GM12878 (cell line): ENCODE measurements around the gene APPBP2. TPM values are rescaled to one million over a fixed set of nuclear protein-coding genes. Genes with fewer than 3 reads are reported as not detected.

Source experiments
- BHLHE40 ChIP-seq, 2 experiments: fragments of 450-650 bp in 1 of 2; IDR thresholded peaks; 2 replicates each; pipeline ENCODE4 v1.6.1; 2011 to 2017; ENCODE audit warnings: low read depth in 2 of 2, borderline replicate concordance in 1 of 2, improper control_type of control experiment in 1 of 2, low read length in 1 of 2, mild to moderate bottlenecking in 1 of 2
- CHD2 ChIP-seq: IDR thresholded peaks from 2 replicates; pipeline ENCODE4 v1.6.1; 2011; ENCODE audit warnings: low read depth, low read length, improper control_type of control experiment, borderline replicate concordance
- E2F8 ChIP-seq: fragments of 450-650 bp; IDR thresholded peaks from 2 replicates; pipeline ENCODE4 v1.6.1; 2018; ENCODE audit warnings: mild to moderate bottlenecking, low read depth, moderate library complexity; ENCODE audit not compliant: partially characterized antibody
- EED ChIP-seq: sonication (generic); IDR thresholded peaks from 2 replicates; pipeline ENCODE4 v1.6.1; 2016; ENCODE audit warnings: antibody characterized with exemption, low read depth
- GABPA ChIP-seq: IDR thresholded peaks from 2 replicates; pipeline ENCODE4 v1.6.1; 2014; ENCODE audit warnings: antibody characterized with exemption, low read depth, mild to moderate bottlenecking, inconsistent platforms
- GATAD2B ChIP-seq: fragments of 450-650 bp; conservative IDR thresholded peaks from 2 replicates; pipeline ENCODE4 v1.6.1; 2017; ENCODE audit warnings: low read depth, mild to moderate bottlenecking, moderate library complexity
- HDGF ChIP-seq: fragments of 450-650 bp; IDR thresholded peaks from 2 replicates; pipeline ENCODE4 v1.6.1; 2016; ENCODE audit warnings: antibody characterized with exemption
- IRF4 ChIP-seq: IDR thresholded peaks from 2 replicates; pipeline ENCODE4 v1.6.1; 2011; ENCODE audit warnings: low read depth, low read length
- NFXL1 ChIP-seq: fragments of 450-650 bp; IDR thresholded peaks from 2 replicates; pipeline ENCODE4 v1.6.1; 2017; ENCODE audit warnings: antibody characterized with exemption, mild to moderate bottlenecking, borderline replicate concordance
- POU2F2 ChIP-seq: IDR thresholded peaks from 3 replicates; pipeline ENCODE4 v1.6.1; 2011; ENCODE audit warnings: low read depth, mild to moderate bottlenecking, low read length, borderline replicate concordance
- RCOR1 ChIP-seq: conservative IDR thresholded peaks from 2 replicates; pipeline ENCODE4 v1.6.1; 2012; ENCODE audit warnings: low read depth, low read length, improper control_type of control experiment
- SMARCA5 ChIP-seq: fragments of 450-650 bp; IDR thresholded peaks from 2 replicates; pipeline ENCODE4 v1.6.1; 2017; ENCODE audit warnings: mild to moderate bottlenecking
- SREBF1 ChIP-seq: IDR thresholded peaks from 2 replicates; pipeline ENCODE4 v1.6.1; 2012; ENCODE audit warnings: mild to moderate bottlenecking, low read length
- STAT1 ChIP-seq: fragments of 450-650 bp; conservative IDR thresholded peaks from 2 replicates; pipeline ENCODE4 v1.6.1; 2014; ENCODE audit warnings: antibody characterized with exemption, mild to moderate bottlenecking
- TBL1XR1 ChIP-seq: IDR thresholded peaks from 2 replicates; pipeline ENCODE4 v1.6.1; 2012; ENCODE audit warnings: low read depth, low read length, improper control_type of control experiment
- ZNF274 ChIP-seq: IDR thresholded peaks from one replicate; pipeline ENCODE4 v1.8.0; 2011; ENCODE audit not compliant: insufficient read length, insufficient read depth
- ZNF687 ChIP-seq: fragments of 450-650 bp; IDR thresholded peaks from 2 replicates; pipeline ENCODE4 v1.6.1; 2017; ENCODE audit warnings: mild to moderate bottlenecking, moderate library complexity
- polyA plus RNA-seq, 11 experiments: library from polyadenylated mRNA; depleted of rRNA in 4 of 11; unstranded in 6 of 11; stranded (reverse) in 5 of 11; fragments of >200 nt; fragmentation: Nextera tagmentation in 4 of 11; fragmentation: Illumina TruSeq in 1 of 11; extraction: Ambion mirVana in 4 of 11; extraction: Trizol in 1 of 11; gene quantifications; 1 replicate in 1 of 11; 2 replicates in 10 of 11; pipeline versions ENCODE4 v1.2.1 to v1.2.3, GENCODE V29; 2011 to 2016; ENCODE audit warnings: inconsistent platforms in 2 of 11, missing spikeins in 2 of 11, low read depth in 1 of 11
- total RNA-seq, 4 experiments: library from RNA; depleted of rRNA in 3 of 4; stranded (reverse); fragments of >200 nt in 3 of 4; fragmentation: Illumina TruSeq in 1 of 4; extraction: Trizol in 1 of 4; gene quantifications; 2 replicates each; pipeline versions ENCODE4 v1.2.1 to v1.2.3, GENCODE V29; 2013 to 2021
- TF ChIP-seq, protein P1 (sequence below): fragments of 450-650 bp; IDR thresholded peaks from 2 replicates; pipeline ENCODE4 v1.6.1; 2017; ENCODE audit warnings: mild to moderate bottlenecking, moderate library complexity

APPBP2 gene
- total and polyA plus RNA-seq, 10 of the 15 experiments (the other 5 are each of a cell fraction or from before 2014, with no cell fraction given), result 4.3 to 30.8 (median 13.1) TPM

DNA sequence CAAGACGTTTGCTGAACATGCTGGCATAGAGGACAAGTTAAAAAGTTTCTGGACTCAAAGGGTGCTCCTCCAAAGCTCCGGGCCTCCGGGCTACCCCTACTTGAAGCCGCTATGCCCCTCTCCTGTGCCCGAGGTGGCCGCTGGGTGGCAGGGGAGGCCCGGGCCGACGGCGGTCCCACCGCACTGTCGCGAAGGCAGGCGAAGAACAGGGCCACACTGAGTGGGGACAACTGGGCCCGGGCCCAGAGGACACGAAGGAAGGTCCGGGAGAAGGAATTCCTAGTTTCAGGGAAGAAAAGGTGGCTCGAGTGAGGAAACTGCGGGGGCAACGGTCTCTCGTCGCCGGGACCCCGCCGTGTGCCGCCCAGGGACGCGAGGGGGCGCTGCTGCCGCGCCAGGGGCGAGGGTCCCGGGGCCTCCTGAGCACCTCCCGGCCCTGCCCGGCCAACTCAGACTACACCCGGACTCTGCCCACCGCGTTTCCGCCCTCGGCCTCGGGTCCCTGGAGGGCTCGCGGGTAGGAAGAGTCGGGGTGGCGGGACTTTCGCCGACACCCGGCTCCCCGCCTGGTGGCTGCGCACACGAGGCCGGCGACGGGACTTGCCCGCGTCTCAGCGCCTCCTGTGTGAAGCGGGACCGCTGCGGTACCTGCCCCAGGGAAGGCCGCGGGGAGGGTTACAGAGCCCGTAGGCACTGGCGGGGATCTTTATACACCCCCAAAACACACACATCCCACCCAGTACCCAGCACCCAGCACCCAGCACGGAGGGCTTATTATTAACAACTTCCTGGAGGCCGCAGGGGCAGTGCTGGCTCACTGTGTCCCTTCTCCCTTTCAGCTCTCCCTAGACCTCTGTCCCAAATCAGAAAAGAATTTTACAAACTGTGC, 104.5 kb downstream of the APPBP2 start (continued):
- TF ChIP-seq SMARCA5, result peak; percentile 93
- no peak; the same call in 1 of the 2 replicates for TF ChIP-seq STAT1
- 0 out of 2 replicates have a peak, but pooled peaks have one; percentile 23 for TF ChIP-seq HDGF
- no peak for TF ChIP-seq E2F8
- peak; percentile 7; the same call in 1 of the 2 replicates for TF ChIP-seq EED
- TF ChIP-seq NFXL1, result no peak
- 0 out of 3 replicates have a peak, but pooled peaks have one; percentile 31 for TF ChIP-seq POU2F2
- no peak for TF ChIP-seq ZNF274
- TF ChIP-seq TBL1XR1, result no peak
- TF ChIP-seq CHD2, result peak; percentile 55; the same call in 1 of the 2 replicates
- no peak for TF ChIP-seq GABPA
- TF ChIP-seq SREBF1, result no peak
- peak in 1 of 2 experiments; percentile 36; a peak in 1 of 4 replicates for TF ChIP-seq BHLHE40 (IDR thresholded peaks at IDR 0.05; ENCODE audit: borderline replicate concordance in 1 of 2, low read depth in 2 of 2, low read length in 1 of 2)
- TF ChIP-seq RCOR1, result no peak
- TF ChIP-seq IRF4, result no peak
- 0 out of 2 replicates have a peak, but pooled peaks have one; percentile 16 for TF ChIP-seq ZNF687
- TF ChIP-seq, protein P1, sequence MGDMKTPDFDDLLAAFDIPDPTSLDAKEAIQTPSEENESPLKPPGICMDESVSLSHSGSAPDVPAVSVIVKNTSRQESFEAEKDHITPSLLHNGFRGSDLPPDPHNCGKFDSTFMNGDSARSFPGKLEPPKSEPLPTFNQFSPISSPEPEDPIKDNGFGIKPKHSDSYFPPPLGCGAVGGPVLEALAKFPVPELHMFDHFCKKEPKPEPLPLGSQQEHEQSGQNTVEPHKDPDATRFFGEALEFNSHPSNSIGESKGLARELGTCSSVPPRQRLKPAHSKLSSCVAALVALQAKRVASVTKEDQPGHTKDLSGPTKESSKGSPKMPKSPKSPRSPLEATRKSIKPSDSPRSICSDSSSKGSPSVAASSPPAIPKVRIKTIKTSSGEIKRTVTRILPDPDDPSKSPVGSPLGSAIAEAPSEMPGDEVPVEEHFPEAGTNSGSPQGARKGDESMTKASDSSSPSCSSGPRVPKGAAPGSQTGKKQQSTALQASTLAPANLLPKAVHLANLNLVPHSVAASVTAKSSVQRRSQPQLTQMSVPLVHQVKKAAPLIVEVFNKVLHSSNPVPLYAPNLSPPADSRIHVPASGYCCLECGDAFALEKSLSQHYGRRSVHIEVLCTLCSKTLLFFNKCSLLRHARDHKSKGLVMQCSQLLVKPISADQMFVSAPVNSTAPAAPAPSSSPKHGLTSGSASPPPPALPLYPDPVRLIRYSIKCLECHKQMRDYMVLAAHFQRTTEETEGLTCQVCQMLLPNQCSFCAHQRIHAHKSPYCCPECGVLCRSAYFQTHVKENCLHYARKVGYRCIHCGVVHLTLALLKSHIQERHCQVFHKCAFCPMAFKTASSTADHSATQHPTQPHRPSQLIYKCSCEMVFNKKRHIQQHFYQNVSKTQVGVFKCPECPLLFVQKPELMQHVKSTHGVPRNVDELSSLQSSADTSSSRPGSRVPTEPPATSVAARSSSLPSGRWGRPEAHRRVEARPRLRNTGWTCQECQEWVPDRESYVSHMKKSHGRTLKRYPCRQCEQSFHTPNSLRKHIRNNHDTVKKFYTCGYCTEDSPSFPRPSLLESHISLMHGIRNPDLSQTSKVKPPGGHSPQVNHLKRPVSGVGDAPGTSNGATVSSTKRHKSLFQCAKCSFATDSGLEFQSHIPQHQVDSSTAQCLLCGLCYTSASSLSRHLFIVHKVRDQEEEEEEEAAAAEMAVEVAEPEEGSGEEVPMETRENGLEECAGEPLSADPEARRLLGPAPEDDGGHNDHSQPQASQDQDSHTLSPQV, result 0 out of 2 replicates have a peak, but pooled peaks have one; percentile 22
- peak; percentile 96 for TF ChIP-seq GATAD2B
